Pulmonary artery endothelial cell (primary cell): ENCODE results near the gene LRRC74B. TPM values are rescaled to one million over a fixed set of nuclear protein-coding genes. Genes with fewer than 3 reads are reported as not detected.

Experiments
- DNase-seq: peaks from one replicate; pipeline ENCODE4 v3.0.0-alpha.2; 2011; ENCODE audit warnings: low read depth, low spot score
- total RNA-seq: library from RNA; depleted of rRNA; stranded (reverse); fragments of >200 nt; gene quantifications from 2 replicates; pipeline ENCODE4 v1.2.3, GENCODE V29; 2014

Gene LRRC74B
- total RNA-seq, 1 donor from 2014 or later: not detected

GRCh38 chr22:21014202-21014725, 31.5 kb upstream of the LRRC74B start:
- peak; percentile 64 for DNase-seq

- no peak for DNase-seq
Measured at GRCh38 chr22:21014726-21015465, 30.9 kb upstream of the LRRC74B start, which contains the start of gene P2RX6. Gene P2RX6, plus strand, starts transcription at chr22:21015165. Its CDS starts 10 bp downstream, at chr22:21015175.

GRCh38 chr22:21015466-21016006, 30.2 kb upstream of the LRRC74B start:
- no peak for DNase-seq

DNA sequence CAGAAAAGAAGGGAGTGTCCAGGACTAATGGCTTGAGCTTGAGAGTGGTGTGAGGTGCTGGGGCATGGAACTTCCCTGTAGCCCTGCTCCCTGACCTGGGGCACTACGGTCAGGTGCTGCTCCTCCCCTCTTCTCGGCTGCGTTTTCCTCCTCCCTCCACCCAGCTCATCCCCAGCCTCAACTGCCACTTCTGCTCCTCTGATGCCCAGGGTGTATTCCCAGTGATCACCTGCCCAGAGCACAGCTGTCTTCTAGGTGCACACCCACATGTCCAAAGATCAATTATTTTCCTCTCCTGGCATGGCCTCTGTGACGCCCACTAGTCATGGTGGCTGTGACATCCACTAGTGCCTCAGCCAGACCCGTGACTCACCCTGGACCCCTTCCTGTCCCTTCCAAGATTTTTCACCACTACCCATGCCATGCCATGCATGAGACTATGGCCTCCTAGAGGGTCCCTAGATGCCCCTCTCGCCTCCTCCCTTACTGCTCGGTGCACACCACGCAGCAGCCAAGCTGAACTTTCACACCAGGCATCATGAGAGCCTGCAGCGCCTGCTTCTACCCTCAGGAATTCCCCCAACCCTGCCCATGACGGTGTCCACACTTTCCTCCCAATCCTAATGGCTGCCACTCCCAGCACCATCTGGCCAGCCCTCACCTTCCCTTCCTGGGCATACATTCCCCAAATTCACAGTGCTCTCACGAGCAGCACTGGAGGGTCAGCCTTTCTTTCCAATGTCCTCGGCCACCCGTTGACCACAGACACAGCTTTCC, 28.9 kb upstream of the LRRC74B start:
- DNase-seq: no peak

DNA sequence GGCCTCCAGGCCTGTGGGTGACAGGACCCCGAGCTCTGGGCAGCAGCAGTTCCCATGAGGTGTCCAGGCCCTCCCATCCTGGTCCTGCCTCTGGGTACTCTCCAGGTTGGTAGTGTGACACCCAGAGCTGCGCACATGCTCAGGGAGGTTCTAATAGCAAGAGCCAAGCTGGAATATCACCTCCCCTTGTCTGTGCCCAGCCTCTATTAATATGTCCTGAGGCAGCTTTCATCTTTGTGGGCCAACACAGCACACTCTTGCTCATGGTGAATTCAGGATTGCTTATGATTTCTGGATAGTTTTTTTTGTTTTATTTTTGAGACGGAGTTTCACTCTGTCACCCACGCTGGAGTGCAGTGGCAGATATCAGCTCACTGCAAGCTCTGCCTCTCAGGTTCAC, 27.4 kb upstream of the LRRC74B start:
- no peak for DNase-seq

DNA sequence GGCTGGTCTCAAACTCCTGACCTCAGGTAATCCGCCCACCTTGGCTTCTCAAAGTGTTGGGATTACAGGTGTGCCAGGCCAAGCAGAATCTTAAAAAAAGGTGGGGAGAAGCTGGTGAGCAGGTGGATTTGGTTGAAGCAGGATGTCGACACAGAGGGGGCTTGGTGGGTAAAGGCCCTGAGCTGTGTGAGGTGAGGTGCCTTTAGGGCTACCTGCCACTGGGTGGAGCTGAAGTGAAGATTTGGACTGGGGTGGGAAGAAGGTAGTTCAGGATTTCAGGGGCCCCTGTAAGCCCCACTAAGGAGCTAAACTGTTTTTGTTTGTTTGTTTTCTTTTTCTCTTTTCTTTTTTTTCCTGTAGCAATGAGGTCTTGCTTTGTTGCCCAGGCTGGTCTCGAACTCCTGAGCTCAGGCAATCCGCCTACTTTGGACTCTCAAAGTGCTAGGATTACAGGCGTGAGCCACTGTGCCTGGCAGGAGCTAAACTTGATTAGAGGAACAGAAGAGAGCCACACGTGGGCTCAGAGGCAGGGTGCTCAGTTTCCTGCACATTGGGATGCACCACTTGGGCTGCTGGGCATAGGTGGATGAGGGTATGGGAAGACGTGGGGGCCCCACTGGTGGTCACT, 24.8 kb upstream of the LRRC74B start:
- no peak for DNase-seq

GRCh38 chr22:21022507-21022906, 23.2 kb upstream of the LRRC74B start:
- DNase-seq: no peak

- DNase-seq: no peak
Measured at GRCh38 chr22:21022955-21023614, 22.7 kb upstream of the LRRC74B start.

- no peak for DNase-seq
Measured at GRCh38 chr22:21025266-21025665, 20.5 kb upstream of the LRRC74B start.

DNA sequence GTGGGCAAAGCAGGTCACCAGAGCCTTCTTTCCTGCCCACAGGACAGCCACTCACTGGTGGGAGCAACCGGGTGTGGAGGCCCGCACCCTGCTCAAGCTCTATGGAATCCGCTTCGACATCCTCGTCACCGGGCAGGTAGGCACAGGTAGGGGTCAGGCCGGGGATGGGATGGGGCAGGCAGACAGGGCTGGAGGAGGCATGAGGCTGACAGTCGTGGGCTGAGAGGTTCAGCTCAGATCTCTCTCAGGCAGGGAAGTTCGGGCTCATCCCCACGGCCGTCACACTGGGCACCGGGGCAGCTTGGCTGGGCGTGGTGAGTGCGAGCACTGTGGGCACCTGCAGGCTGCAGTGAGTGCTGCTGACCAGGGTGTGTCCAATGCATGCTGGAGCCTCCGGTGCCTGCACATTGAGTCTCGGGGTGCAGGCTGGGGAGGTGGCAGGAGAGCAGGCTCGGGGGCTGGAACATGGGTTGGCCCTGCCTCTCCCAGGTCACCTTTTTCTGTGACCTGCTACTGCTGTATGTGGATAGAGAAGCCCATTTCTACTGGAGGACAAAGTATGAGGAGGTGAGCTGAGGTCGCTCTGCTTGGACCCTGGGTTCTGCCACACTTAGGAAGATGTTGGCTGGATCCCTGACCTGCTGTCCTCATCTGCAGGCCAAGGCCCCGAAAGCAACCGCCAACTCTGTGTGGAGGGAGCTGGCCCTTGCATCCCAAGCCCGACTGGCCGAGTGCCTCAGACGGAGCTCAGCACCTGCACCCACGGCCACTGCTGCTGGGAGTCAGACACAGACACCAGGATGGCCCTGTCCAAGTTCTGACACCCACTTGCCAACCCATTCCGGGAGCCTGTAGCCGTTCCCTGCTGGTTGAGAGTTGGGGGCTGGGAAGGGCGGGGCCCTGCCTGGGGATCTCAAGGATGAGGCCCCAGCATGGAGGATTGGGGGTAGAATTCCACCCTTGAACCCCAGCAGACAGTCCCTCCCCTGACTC, 19.7 kb upstream of the LRRC74B start:
- no peak for DNase-seq

DNA sequence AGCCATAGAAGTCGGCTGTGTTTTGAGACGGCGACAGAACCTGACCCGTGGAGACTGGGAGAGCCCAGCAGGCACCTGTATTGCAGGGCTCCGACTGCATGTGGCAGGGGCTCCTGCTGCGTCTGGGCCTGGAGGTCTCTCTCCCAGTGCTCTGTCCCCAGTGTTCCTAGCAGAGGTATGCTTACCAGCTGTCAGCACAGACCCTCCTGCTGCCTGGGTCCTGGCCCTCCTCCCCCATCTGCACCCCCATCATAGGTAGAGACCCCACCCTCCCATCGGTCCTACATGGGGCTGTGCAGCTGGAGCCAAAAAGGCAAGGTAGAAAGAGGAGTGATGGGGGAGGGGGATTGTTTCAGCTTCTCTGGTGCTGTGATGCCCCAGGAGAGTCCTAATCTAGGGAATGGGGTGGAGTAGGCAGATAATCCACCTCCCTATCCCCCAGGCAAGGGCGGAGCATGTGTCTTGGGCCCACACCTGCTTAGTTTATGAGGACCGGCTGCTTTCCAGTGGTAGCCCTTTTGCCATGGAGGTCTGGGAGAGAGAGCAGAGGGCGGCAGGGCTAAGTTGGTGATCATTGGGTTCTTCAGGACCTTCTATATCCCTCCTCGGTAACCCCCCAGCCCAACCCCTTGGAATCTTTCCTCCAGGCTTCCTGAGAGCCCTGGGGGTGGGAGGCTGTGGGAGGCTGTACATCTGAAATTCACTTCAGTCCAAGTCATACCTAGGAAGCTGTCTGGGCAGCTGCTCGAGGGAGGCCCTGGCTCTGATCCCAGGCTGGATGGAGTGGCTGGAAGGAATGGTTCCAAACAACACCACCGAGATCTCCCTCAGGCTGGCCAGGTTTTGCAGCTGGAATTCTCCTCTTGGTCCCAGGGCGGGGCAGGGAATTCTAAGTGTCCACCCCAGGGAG, 18.7 kb upstream of the LRRC74B start:
- no peak for DNase-seq

- no peak for DNase-seq
Measured at GRCh38 chr22:21028277-21029251, 17.2 kb upstream of the LRRC74B start.

- DNase-seq: no peak
Measured at GRCh38 chr22:21029486-21030025, 16.2 kb upstream of the LRRC74B start.

GRCh38 chr22:21030032-21030431, 15.7 kb upstream of the LRRC74B start:
- no peak for DNase-seq

DNA sequence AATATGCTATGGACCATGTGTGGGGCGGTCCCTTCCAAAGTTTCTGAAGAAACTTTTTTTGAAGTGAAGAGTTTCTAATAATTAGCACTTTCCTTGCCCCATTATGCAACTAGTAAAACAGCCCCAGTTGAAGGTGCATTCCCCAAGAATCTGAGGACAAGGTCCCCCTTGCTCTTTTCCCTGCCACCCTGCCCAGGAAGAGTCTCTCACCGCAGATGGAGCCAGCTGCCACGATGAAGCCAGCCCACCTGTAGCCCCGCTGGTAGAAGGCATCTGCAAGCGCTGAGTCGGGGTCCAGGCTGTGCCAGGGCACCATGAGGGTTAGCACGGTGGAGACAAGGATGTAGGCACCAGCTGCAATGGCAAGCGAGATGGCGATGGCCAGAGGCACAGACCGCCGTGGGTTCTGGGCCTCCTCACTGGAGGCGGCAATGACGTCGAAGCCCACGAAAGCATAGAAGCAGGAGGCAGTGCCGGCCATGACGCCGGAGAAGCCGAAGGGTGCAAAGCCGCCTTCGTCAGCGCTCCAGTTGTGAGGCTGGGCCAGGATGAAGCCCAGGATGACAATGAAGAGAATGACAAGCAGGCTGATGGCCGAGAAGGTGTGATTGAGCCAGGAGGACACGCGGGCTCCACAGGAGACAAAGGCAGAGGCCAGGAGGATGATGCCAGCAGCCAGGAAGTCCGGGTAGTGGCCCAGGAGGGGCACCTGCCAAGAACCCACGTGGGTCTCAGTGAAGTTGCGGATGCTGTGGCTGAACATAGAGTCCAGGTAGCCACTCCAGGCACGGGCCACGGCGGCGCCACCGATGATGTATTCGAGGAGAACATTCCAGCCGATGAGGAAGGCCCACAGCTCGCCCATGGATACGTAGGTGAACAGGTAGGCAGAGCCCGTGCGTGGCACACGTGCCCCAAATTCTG, 14.9 kb upstream of the LRRC74B start:
- DNase-seq: no peak

GRCh38 chr22:21031545-21032036, 14.2 kb upstream of the LRRC74B start:
- no peak for DNase-seq
